Fibroblast of villous mesenchyme (primary cell): ENCODE results near the gene BECN2. TPM values are rescaled to one million over a fixed set of nuclear protein-coding genes. Genes with fewer than 3 reads are reported as not detected.

Experiments
- DNase-seq: peaks from one replicate; pipeline ENCODE4 v3.0.0-alpha.2; 2010; ENCODE audit warnings: low read depth
- H3K4me3 ChIP-seq: 2 replicates; pipeline ENCODE4 v1.5.1; 2011; ENCODE audit warnings: low read depth, mild to moderate bottlenecking, low read length
- total RNA-seq: library from RNA; depleted of rRNA; stranded (reverse); fragments of >200 nt; gene quantifications from 2 replicates; pipeline ENCODE4 v1.2.3, GENCODE V29; 2012
- TF ChIP-seq, protein P1 (sequence below): IDR thresholded peaks from 2 replicates; pipeline ENCODE4 v1.5.1; 2012; ENCODE audit warnings: low read depth, mild to moderate bottlenecking, low read length; ENCODE audit not compliant: insufficient read depth

Gene BECN2
- total RNA-seq, 1 donor = not detected

- TF ChIP-seq, protein P1, sequence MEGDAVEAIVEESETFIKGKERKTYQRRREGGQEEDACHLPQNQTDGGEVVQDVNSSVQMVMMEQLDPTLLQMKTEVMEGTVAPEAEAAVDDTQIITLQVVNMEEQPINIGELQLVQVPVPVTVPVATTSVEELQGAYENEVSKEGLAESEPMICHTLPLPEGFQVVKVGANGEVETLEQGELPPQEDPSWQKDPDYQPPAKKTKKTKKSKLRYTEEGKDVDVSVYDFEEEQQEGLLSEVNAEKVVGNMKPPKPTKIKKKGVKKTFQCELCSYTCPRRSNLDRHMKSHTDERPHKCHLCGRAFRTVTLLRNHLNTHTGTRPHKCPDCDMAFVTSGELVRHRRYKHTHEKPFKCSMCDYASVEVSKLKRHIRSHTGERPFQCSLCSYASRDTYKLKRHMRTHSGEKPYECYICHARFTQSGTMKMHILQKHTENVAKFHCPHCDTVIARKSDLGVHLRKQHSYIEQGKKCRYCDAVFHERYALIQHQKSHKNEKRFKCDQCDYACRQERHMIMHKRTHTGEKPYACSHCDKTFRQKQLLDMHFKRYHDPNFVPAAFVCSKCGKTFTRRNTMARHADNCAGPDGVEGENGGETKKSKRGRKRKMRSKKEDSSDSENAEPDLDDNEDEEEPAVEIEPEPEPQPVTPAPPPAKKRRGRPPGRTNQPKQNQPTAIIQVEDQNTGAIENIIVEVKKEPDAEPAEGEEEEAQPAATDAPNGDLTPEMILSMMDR = no peak
- DNase-seq = no peak
- no peak overlapping the region for H3K4me3 ChIP-seq
These were observed 10.2 kb upstream of the BECN2 start for GRCh38 chr1:241947354-241947753.

DNA sequence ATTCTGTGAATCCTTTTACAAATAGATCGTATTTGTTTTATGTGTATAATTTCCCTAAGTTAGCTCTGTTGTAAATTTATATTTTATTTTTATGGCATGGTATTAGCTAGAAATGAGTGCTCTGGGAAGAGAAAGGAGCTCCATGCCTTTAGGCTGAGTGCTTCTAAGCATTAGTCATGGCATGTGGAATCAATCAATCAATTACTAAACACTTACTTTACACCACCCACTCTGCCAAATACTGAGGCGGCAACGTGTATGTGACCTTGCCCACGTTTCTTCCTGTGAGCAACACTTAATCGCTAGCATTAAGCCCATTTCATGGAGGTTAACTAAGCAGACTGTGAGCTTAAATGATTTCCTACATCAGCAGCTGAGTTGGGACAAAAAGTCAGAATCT, 7.2 kb upstream of the BECN2 start:
- no peak overlapping the region for H3K4me3 ChIP-seq
- DNase-seq = peak; percentile 10
- TF ChIP-seq, protein P1 = no peak

DNA sequence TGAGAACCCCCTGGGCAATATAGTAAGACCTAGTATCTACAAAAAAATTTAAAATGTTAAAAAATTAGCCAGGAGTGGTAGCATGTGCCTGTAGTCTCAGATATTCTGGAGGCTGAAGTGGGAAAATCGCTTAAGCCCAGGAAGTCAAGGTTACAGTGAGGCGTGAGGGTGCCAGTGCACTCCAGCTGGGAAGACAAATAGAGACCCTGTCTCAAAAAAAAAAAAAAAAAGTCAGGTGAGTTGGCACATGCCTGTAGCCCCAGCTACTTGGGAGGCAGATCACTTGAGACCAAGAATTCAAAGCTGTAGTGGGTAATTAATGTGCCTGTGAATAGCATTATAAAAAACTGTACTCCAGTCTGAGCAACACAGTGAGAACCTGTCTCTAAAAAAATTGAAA, 4.6 kb downstream of the BECN2 start:
- DNase-seq = no peak

GRCh38 chr1:241963722-241964121, 6.2 kb downstream of the BECN2 start:
- TF ChIP-seq, protein P1 = no peak
- no peak for DNase-seq
- no peak overlapping the region for H3K4me3 ChIP-seq

More for the DNA sequence above, 4.6 kb downstream of the BECN2 start:
- no peak overlapping the region for H3K4me3 ChIP-seq
- TF ChIP-seq, protein P1 = no peak

DNA sequence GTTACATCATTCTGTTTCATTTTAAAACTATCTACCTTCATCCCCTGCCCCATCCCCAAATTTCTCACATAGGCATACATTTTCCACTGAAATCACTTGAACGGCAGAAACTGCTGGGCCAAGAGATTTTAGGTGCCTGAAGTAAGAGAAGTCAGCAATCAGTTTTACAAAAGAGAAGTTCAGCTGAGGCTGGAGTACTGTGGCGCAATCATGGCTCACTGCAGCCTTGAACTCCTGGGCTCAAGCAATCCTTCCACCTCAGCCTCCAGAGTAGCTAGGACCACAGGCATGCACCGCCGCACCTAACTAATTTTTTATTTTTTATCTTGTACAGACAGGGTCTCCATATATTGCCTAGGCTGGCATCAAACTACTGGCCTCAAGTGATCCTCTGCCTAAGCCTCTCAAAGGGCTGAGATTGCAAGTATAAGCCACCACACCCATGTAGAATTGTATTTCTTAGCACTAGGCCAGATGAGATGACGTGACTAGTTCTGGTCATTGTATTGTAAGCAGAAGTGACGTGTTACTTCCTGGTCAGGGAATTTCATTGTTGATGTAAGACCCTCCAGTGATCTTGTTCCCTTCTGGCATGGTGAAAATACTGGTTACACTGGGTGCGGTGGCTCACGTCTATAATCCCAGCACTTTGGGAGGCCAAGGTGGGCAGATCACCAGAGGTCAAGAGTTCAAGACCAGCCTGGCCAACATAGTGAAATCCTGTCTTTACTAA, 7.1 kb downstream of the BECN2 start:
- DNase-seq = no peak
- TF ChIP-seq, protein P1 = no peak
- H3K4me3 ChIP-seq = no peak overlapping the region

- no peak overlapping the region for H3K4me3 ChIP-seq
- TF ChIP-seq, protein P1 = no peak
- DNase-seq = no peak
These were observed 11.0 kb downstream of the BECN2 start for GRCh38 chr1:241968611-241969010.
